ENCODE data around the gene JAGN1. TPM values are rescaled to one million over a fixed set of nuclear protein-coding genes. Genes with fewer than 3 reads are reported as not detected.

Gene JAGN1
- total and polyA plus RNA-seq, 7 donors: 24.7 to 55.1 (median 39.2) TPM

GRCh38 chr3:9855594-9855993 is 34.8 kb upstream of the JAGN1 start:
- Histone ChIP-seq H3K4me3 (no peak overlapping the region), H3K27me3 (no peaks in the 10 kb centered on the region), H3K4me1 (no peaks in the 10 kb centered on the region), H3K36me3 (no peaks in the 10 kb centered on the region), H3K9me3 (no peaks in the 10 kb centered on the region), H3K27ac (no peak overlapping the region)
- TF ChIP-seq POLR2AphosphoS5 (IDR thresholded peaks at IDR 0.05) (no peak), CTCF (IDR thresholded peaks at IDR 0.05) (no peak), EP300 (IDR thresholded peaks at IDR 0.05) (no peak), POLR2A (IDR thresholded peaks at IDR 0.05) (no peak)
- intact Hi-C loops (cut with DNase I): no loop called here
- 96 to 100% methylated on average over 3 of the region's 3 CpGs for WGBS, 2 donors
- no peak for DNase-seq

GRCh38 chr3:9859530-9860025 is 30.8 kb upstream of the JAGN1 start:
- DNase-seq: no peak
- H3K27me3 ChIP-seq: no peaks in the 10 kb centered on the region
- intact Hi-C loops (cut with DNase I): no loop called here
- no peaks in the 10 kb centered on the region for H3K36me3 ChIP-seq
- WGBS, 2 donors: 90 to 92% methylated on average over 12 of the region's 12 CpGs
- H3K27ac ChIP-seq: no peak overlapping the region
- no peak for TF ChIP-seq POLR2AphosphoS5 (IDR thresholded peaks at IDR 0.05)
- TF ChIP-seq EP300 (IDR thresholded peaks at IDR 0.05): no peak
- TF ChIP-seq CTCF (IDR thresholded peaks at IDR 0.05): no peak
- TF ChIP-seq POLR2A (IDR thresholded peaks at IDR 0.05): no peak
- H3K9me3 ChIP-seq: no peaks in the 10 kb centered on the region
- no peak overlapping the region for H3K4me3 ChIP-seq
- peaks cover 0 to 25% (median 24%) of the 10 kb centered on the region in 4 donors for H3K4me1 ChIP-seq

GRCh38 chr3:9861201-9861600 is 29.2 kb upstream of the JAGN1 start:
- no peaks in the 10 kb centered on the region for H3K27me3 ChIP-seq
- no peak for TF ChIP-seq POLR2A (IDR thresholded peaks at IDR 0.05)
- no peak for TF ChIP-seq CTCF (IDR thresholded peaks at IDR 0.05)
- no peak for TF ChIP-seq POLR2AphosphoS5 (IDR thresholded peaks at IDR 0.05)
- TF ChIP-seq EP300 (IDR thresholded peaks at IDR 0.05): no peak
- peaks cover 0 to 41% (median 40%) of the 10 kb centered on the region in 4 donors for H3K4me1 ChIP-seq
- peak overlapping the region in 1 of 4 donors; percentile 93 for H3K27ac ChIP-seq
- H3K4me3 ChIP-seq: no peak overlapping the region
- intact Hi-C loops (cut with DNase I): no loop called here
- H3K9me3 ChIP-seq: no peaks in the 10 kb centered on the region
- 90 to 92% methylated on average over 4 of the region's 4 CpGs for WGBS, 2 donors
- no peak for DNase-seq
- H3K36me3 ChIP-seq: no peaks in the 10 kb centered on the region

- Histone ChIP-seq H3K27me3 (no peaks in the 10 kb centered on the region), H3K4me1 (peaks cover 0 to 46% (median 44%) of the 10 kb centered on the region in 4 donors), H3K27ac (peak overlapping the region; percentile 82 to 93 (median 90)), H3K9me3 (no peaks in the 10 kb centered on the region), H3K4me3 (no peak overlapping the region), H3K36me3 (no peaks in the 10 kb centered on the region)
- TF ChIP-seq EP300 (IDR thresholded peaks at IDR 0.05) (no peak), POLR2A (IDR thresholded peaks at IDR 0.05) (no peak), CTCF (IDR thresholded peaks at IDR 0.05) (no peak), POLR2AphosphoS5 (IDR thresholded peaks at IDR 0.05) (no peak)
- intact Hi-C loops (cut with DNase I): loop anchor here (2.0 kb wide), 1 partner anchor 53 kb away; no protein-coding TSS in a partner anchor
- 88 to 90% methylated on average over 5 of the region's 5 CpGs for WGBS, 2 donors
- no peak for DNase-seq
Observed at GRCh38 chr3:9861626-9862130, 28.7 kb upstream of the JAGN1 start.
